Posterior vena cava (tissue), 2 donors: ENCODE data around the gene MTX3. TPM values are rescaled to one million over a fixed set of nuclear protein-coding genes. Genes with fewer than 3 reads are reported as not detected.

Experiments used
- DNase-seq: peaks from one replicate; pipeline ENCODE4 v3.0.0-alpha.2; 2020; ENCODE audit warnings: low spot score
- intact Hi-C, 2 donors: fragments of 100-400 bp; cut with DNase I; formaldehyde crosslinking; loops; one replicate each; pipeline versions ENCODE4 v1.14.1 to v1.14.2; 2022 to 2023
- long read RNA-seq, 2 donors: library from polyadenylated mRNA; unstranded; transcript quantifications; one replicate each; pipeline ENCODE4 v2.0.0, GENCODE V29; 2020 to 2021
- total RNA-seq, 2 donors: library from RNA; stranded (reverse); fragmentation: NEBNext Ultra II Directional; extraction: Animal tissue kit (Norgen Biotek cat#: 25700); gene quantifications; one replicate each; pipeline ENCODE4 v1.2.1, GENCODE V29; 2021
- donor health status: DM: yes; HTN: yes; CAD: no.
- donor health status: DM: yes; HTN: yes; CAD: no.

Gene MTX3
- 10 to 100 TPM; 16.0 to 19.2 TPM for total RNA-seq
- long read RNA-seq, donor 1, partial matches to known transcripts, result 0 of 5 reads
- long read RNA-seq, donor 1, other reads (novel, unspliced or antisense), result 4 of 5 reads
- long read RNA-seq, donor 2, partial matches to known transcripts, result 0 of 4 reads
- long read RNA-seq, donor 2, other reads (novel, unspliced or antisense), result 4 of 4 reads

- intact Hi-C loops, result no loop called here
- peak; percentile 96 for DNase-seq
Measured at GRCh38 chr5:79990598-79991507, at the start of gene MTX3. MTX3 (minus strand) TSS chr5:79991262; CDS start chr5:79991238, 24 bp downstream.

- no peak for DNase-seq
- intact Hi-C loops, result loop anchor here in 1 of 2 donors (5.0 kb wide), 1 partner anchor 923 kb away; the partner anchor contains the start of gene RASGRF2
Measured at GRCh38 chr5:80039650-80040049, 48.6 kb upstream of the MTX3 start.

GRCh38 chr5:80037366-80037765, 46.3 kb upstream of the MTX3 start:
- intact Hi-C loops, result loop anchor here in 1 of 2 donors (5.0 kb wide), 1 partner anchor 925 kb away; the partner anchor contains the start of gene RASGRF2
- DNase-seq, result no peak

GRCh38 chr5:80036615-80037014, 45.6 kb upstream of the MTX3 start:
- intact Hi-C loops, result loop anchor here in 1 of 2 donors (5.0 kb wide), 1 partner anchor 926 kb away; the partner anchor contains the start of gene RASGRF2
- DNase-seq, result no peak

GRCh38 chr5:80035839-80036238, 44.8 kb upstream of the MTX3 start:
- no peak for DNase-seq
- intact Hi-C loops, result loop anchor here in 1 of 2 donors (5.0 kb wide), 1 partner anchor 926 kb away; the partner anchor contains the start of gene RASGRF2

GRCh38 chr5:80034962-80035821, 44.1 kb upstream of the MTX3 start, which contains the start of gene THBS4:
THBS4 (plus strand) TSS chr5:80035348; CDS start chr5:80035538, 190 bp downstream.
- intact Hi-C loops, result loop anchor here in 1 of 2 donors (5.0 kb wide), 1 partner anchor 927 kb away; the partner anchor contains the start of gene RASGRF2

GRCh38 chr5:80034559-80034958, 43.5 kb upstream of the MTX3 start:
- intact Hi-C loops, result no loop called here

More at GRCh38 chr5:80034962-80035821, 44.1 kb upstream of the MTX3 start, which contains the start of gene THBS4:
- DNase-seq, result no peak

GRCh38 chr5:80033513-80033912, 42.5 kb upstream of the MTX3 start:
- intact Hi-C loops, result no loop called here
- no peak for DNase-seq

More at GRCh38 chr5:80034559-80034958, 43.5 kb upstream of the MTX3 start:
- DNase-seq, result no peak

- no peak for DNase-seq
- intact Hi-C loops, result no loop called here
Measured at GRCh38 chr5:80031109-80031508, 40.0 kb upstream of the MTX3 start.

GRCh38 chr5:80026841-80027240, 35.8 kb upstream of the MTX3 start:
- DNase-seq, result no peak
- intact Hi-C loops, result no loop called here

GRCh38 chr5:80025069-80025468, 34.0 kb upstream of the MTX3 start:
- no peak for DNase-seq
- intact Hi-C loops, result no loop called here

- intact Hi-C loops, result no loop called here
- no peak for DNase-seq
Measured at GRCh38 chr5:80010754-80011392, 19.8 kb upstream of the MTX3 start.

- no peak for DNase-seq
- intact Hi-C loops, result no loop called here
Measured at GRCh38 chr5:80008995-80009765, 18.1 kb upstream of the MTX3 start.

GRCh38 chr5:80002677-80003076, 11.6 kb upstream of the MTX3 start:
- intact Hi-C loops, result no loop called here

GRCh38 chr5:79999722-80000121, 8.7 kb upstream of the MTX3 start:
- intact Hi-C loops, result loop anchor here in 1 of 2 donors (2.0 kb wide), 1 partner anchor 49 kb away; no protein-coding TSS in a partner anchor
- DNase-seq, result no peak

More at GRCh38 chr5:80002677-80003076, 11.6 kb upstream of the MTX3 start:
- DNase-seq, result no peak

- no peak for DNase-seq
- intact Hi-C loops, result no loop called here
Measured at GRCh38 chr5:79992891-79993657, 2.0 kb upstream of the MTX3 start.

- intact Hi-C loops, result no loop called here
- no peak for DNase-seq
Measured at GRCh38 chr5:79990205-79990597, 861 bp downstream of the MTX3 start.
